Neural progenitor cell (in vitro differentiated cells): Measurements from ENCODE around the gene MSH3. TPM values are rescaled to one million over a fixed set of nuclear protein-coding genes. Genes with fewer than 3 reads are reported as not detected.
"Not testable (repeated sequence)": the region's sequence is repeated elsewhere in the genome, so short reads cannot be mapped to it uniquely, and the experiment has no call there.

ENCODE experiments used
- DNase-seq: peaks from one replicate; pipeline ENCODE4 v3.0.0-alpha.2; 2016; ENCODE audit warnings: low spot score
- H2AFZ ChIP-seq: fragments of 200-600 bp; sonication (generic); replicated peaks from 2 replicates; pipeline ENCODE4 v1.6.1; 2016; ENCODE audit warnings: antibody characterized with exemption
- H3F3A ChIP-seq: fragments of 200-600 bp; sonication (generic); 2 replicates; pipeline ENCODE4 v1.6.1; 2016; ENCODE audit warnings: antibody characterized with exemption, low read depth
- H3K27ac ChIP-seq: fragments of 200-600 bp; sonication (generic); 2 replicates; pipeline ENCODE4 v1.5.1; 2016; ENCODE audit warnings: mild to moderate bottlenecking
- H3K27me3 ChIP-seq: fragments of 200-600 bp; sonication (generic); 2 replicates; pipeline ENCODE4 v1.6.1; 2016; ENCODE audit warnings: mild to moderate bottlenecking, moderate library complexity
- H3K36me3 ChIP-seq: fragments of 200-600 bp; sonication (generic); 2 replicates; pipeline ENCODE4 v1.5.1; 2016
- H3K4me1 ChIP-seq: fragments of 200-600 bp; sonication (generic); 2 replicates; pipeline ENCODE4 v1.6.1; 2016; ENCODE audit warnings: mixed run types
- H3K4me2 ChIP-seq: fragments of 200-600 bp; sonication (generic); 2 replicates; pipeline ENCODE4 v1.6.1; 2016
- H3K4me3 ChIP-seq: fragments of 200-600 bp; sonication (generic); 2 replicates; pipeline ENCODE4 v1.5.1; 2016
- H3K79me2 ChIP-seq: fragments of 200-600 bp; sonication (generic); 2 replicates; pipeline ENCODE4 v1.6.1; 2016; ENCODE audit warnings: low read depth
- H3K9ac ChIP-seq: fragments of 200-600 bp; sonication (generic); 2 replicates; pipeline ENCODE4 v1.6.1; 2016
- H3K9me3 ChIP-seq: fragments of 200-600 bp; sonication (generic); 2 replicates; pipeline ENCODE4 v1.5.1; 2016; ENCODE audit warnings: low read depth
- H4K20me1 ChIP-seq: fragments of 200-600 bp; sonication (generic); 2 replicates; pipeline ENCODE4 v1.6.1; 2016; ENCODE audit warnings: low read depth
- H3K27ac Mint-ChIP-seq: 3 replicates; pipeline ENCODE4 v1.8.0; 2021; ENCODE audit warnings: mixed read lengths
- H3K27me3 Mint-ChIP-seq: 2 replicates; pipeline ENCODE4 v1.8.0; 2022; ENCODE audit warnings: low read depth, mild to moderate bottlenecking, inconsistent platforms, moderate library complexity, mixed read lengths; ENCODE audit not compliant: insufficient read depth
- H3K36me3 Mint-ChIP-seq: 3 replicates; pipeline ENCODE4 v1.8.0; 2021; ENCODE audit warnings: mixed read lengths
- H3K4me1 Mint-ChIP-seq: 3 replicates; pipeline ENCODE4 v1.8.0; 2021; ENCODE audit warnings: mixed read lengths
- H3K4me3 Mint-ChIP-seq: 3 replicates; pipeline ENCODE4 v1.8.0; 2021; ENCODE audit warnings: mild to moderate bottlenecking, moderate library complexity, mixed read lengths
- H3K9me3 Mint-ChIP-seq: 3 replicates; pipeline ENCODE4 v1.8.0; 2020; ENCODE audit warnings: mixed read lengths
- CTCF ChIP-seq: fragments of 200-600 bp; sonication (generic); IDR thresholded peaks from 2 replicates; pipeline ENCODE4 v1.5.1; 2017; ENCODE audit warnings: antibody characterized with exemption, mild to moderate bottlenecking
- EZH2 ChIP-seq: fragments of 200-600 bp; sonication (generic); IDR thresholded peaks from 2 replicates; pipeline ENCODE4 v1.6.1; 2017; ENCODE audit warnings: antibody characterized with exemption, mild to moderate bottlenecking, moderate library complexity
- EZH2phosphoT487 ChIP-seq: fragments of 200-600 bp; sonication (generic); IDR thresholded peaks from 2 replicates; pipeline ENCODE4 v1.6.1; 2017; ENCODE audit warnings: antibody characterized with exemption
- total RNA-seq: library from RNA; depleted of rRNA; stranded (reverse); fragments of >200 nt; gene quantifications from 2 replicates; pipeline ENCODE4 v1.2.3, GENCODE V29; 2015; ENCODE audit warnings: low replicate concordance

MSH3 gene
- total RNA-seq, 1 donor from 2014 or later, result 26.1 TPM

GRCh38 chr5:80877592-80877991 is 223.1 kb downstream of the MSH3 start:
- Histone ChIP-seq H3K4me2 (no peak overlapping the region), H3F3A (no peaks in the 10 kb centered on the region), H3K79me2 (no peaks in the 10 kb centered on the region), H3K9me3 (no peaks in the 10 kb centered on the region), H3K4me3 (no peak overlapping the region), H3K4me1 (no peaks in the 10 kb centered on the region), H2AFZ (no peak overlapping the region), H3K27me3 (no peaks in the 10 kb centered on the region), H3K9ac (no peak overlapping the region), H4K20me1 (no peaks in the 10 kb centered on the region), H3K36me3 (no peaks in the 10 kb centered on the region), H3K27ac (no peak overlapping the region)
- no peak for TF ChIP-seq EZH2
- H3K4me3 Mint-ChIP-seq, result no peak overlapping the region
- peaks cover 10% of the 10 kb centered on the region for H3K36me3 Mint-ChIP-seq
- no peaks in the 10 kb centered on the region for H3K9me3 Mint-ChIP-seq
- H3K4me1 Mint-ChIP-seq, result no peaks in the 10 kb centered on the region
- no peaks in the 10 kb centered on the region for H3K27me3 Mint-ChIP-seq
- no peak overlapping the region for H3K27ac Mint-ChIP-seq
- no peak for DNase-seq

GRCh38 chr5:80881726-80882125 is 227.3 kb downstream of the MSH3 start:
- TF ChIP-seq CTCF (no peak), EZH2 (no peak), EZH2phosphoT487 (no peak)
- Histone ChIP-seq H3K9ac (no peak overlapping the region), H3K79me2 (no peaks in the 10 kb centered on the region), H3K27me3 (no peaks in the 10 kb centered on the region), H3K27ac (no peak overlapping the region), H3K4me3 (no peak overlapping the region), H4K20me1 (no peaks in the 10 kb centered on the region), H3F3A (no peaks in the 10 kb centered on the region), H3K4me1 (no peaks in the 10 kb centered on the region), H3K36me3 (no peaks in the 10 kb centered on the region), H3K4me2 (no peak overlapping the region), H3K9me3 (no peaks in the 10 kb centered on the region), H2AFZ (no peak overlapping the region)
- DNase-seq, result no peak
- Mint-ChIP-seq H3K27ac (no peak overlapping the region), H3K27me3 (no peaks in the 10 kb centered on the region), H3K36me3 (peaks cover 10% of the 10 kb centered on the region), H3K4me1 (no peaks in the 10 kb centered on the region), H3K9me3 (no peaks in the 10 kb centered on the region), H3K4me3 (no peak overlapping the region)

GRCh38 chr5:80883390-80883789 is 228.9 kb downstream of the MSH3 start:
- H3K9ac ChIP-seq, H3K4me3 Mint-ChIP-seq, DNase-seq, H3F3A ChIP-seq, H3K9me3 ChIP-seq, H3K27me3 ChIP-seq, H3K9me3 Mint-ChIP-seq, H3K36me3 ChIP-seq, H3K27ac ChIP-seq, H3K27ac Mint-ChIP-seq, H2AFZ ChIP-seq, H3K27me3 Mint-ChIP-seq, H3K4me2 ChIP-seq, H3K4me1 ChIP-seq, H3K79me2 ChIP-seq, H4K20me1 ChIP-seq, H3K4me3 ChIP-seq, H3K4me1 Mint-ChIP-seq: not testable (repeated sequence)
- H3K36me3 Mint-ChIP-seq, result peaks cover 12% of the 10 kb centered on the region

- Mint-ChIP-seq H3K27ac (no peak overlapping the region), H3K9me3 (no peaks in the 10 kb centered on the region), H3K4me1 (no peaks in the 10 kb centered on the region), H3K36me3 (peaks cover 12% of the 10 kb centered on the region), H3K4me3 (no peak overlapping the region), H3K27me3 (no peaks in the 10 kb centered on the region)
- Histone ChIP-seq H4K20me1 (no peaks in the 10 kb centered on the region), H3K4me2 (no peak overlapping the region), H3F3A (no peaks in the 10 kb centered on the region), H3K4me1 (no peaks in the 10 kb centered on the region), H3K9ac (no peak overlapping the region), H3K4me3 (no peak overlapping the region), H3K79me2 (no peaks in the 10 kb centered on the region), H3K9me3 (no peaks in the 10 kb centered on the region), H2AFZ (no peak overlapping the region), H3K27ac (no peak overlapping the region), H3K27me3 (no peaks in the 10 kb centered on the region), H3K36me3 (no peaks in the 10 kb centered on the region)
- DNase-seq, result no peak
- TF ChIP-seq CTCF, result no peak
- TF ChIP-seq EZH2phosphoT487, result no peak
- TF ChIP-seq EZH2, result no peak
Observed at GRCh38 chr5:80884086-80884813, 229.8 kb downstream of the MSH3 start.
